Gastroesophageal sphincter (tissue), 4 donors: ENCODE data around the gene CD83. TPM values are rescaled to one million over a fixed set of nuclear protein-coding genes. Genes with fewer than 3 reads are reported as not detected.

Experiments used
- ATAC-seq: fragments of 150-250 bp; one replicate; pipeline ENCODE4 v1.9.1; 2016; ENCODE audit warnings: mild to moderate bottlenecking, moderate library complexity
- H3K27ac ChIP-seq, 4 donors: fragments of 200-600 bp; sonication (generic) in 3 of 4; 1 replicate in 3 of 4; 2 replicates in 1 of 4; pipeline ENCODE4 v1.5.1; 2016 to 2019
- H3K27me3 ChIP-seq: fragments of 200-600 bp; sonication (generic); one replicate; pipeline ENCODE4 v1.5.1; 2019
- H3K36me3 ChIP-seq, 2 donors: fragments of 200-600 bp; sonication (generic); one replicate each; pipeline ENCODE4 v1.5.1; 2019; ENCODE audit warnings: control low read depth in 1 of 2
- H3K4me1 ChIP-seq, 3 donors: fragments of 200-600 bp; sonication (generic); 1 replicate in 2 of 3; 2 replicates in 1 of 3; pipeline ENCODE4 v1.5.1; 2016 to 2019; ENCODE audit warnings: control low read depth in 2 of 3
- H3K4me3 ChIP-seq, 2 donors: fragments of 200-600 bp; sonication (generic); one replicate each; pipeline ENCODE4 v1.5.1; 2019; ENCODE audit warnings: mild to moderate bottlenecking in 1 of 2, moderate library complexity in 1 of 2
- H3K9me3 ChIP-seq, 3 donors: fragments of 200-600 bp; sonication (generic); one replicate each; pipeline ENCODE4 v1.5.1; 2017 to 2019; ENCODE audit warnings: control low read depth in 2 of 3
- EP300 ChIP-seq: sonication (generic); formaldehyde crosslinking; IDR thresholded peaks from one replicate; pipeline ENCODE4 v1.6.1; 2017; ENCODE audit warnings: antibody characterized with exemption, mild to moderate bottlenecking
- POLR2A ChIP-seq, 2 donors: fragments of 450-650 bp; IDR thresholded peaks; one replicate each; pipeline ENCODE4 v1.6.1; 2017; ENCODE audit warnings: antibody characterized with exemption in 2 of 2, mild to moderate bottlenecking in 2 of 2, moderate library complexity in 1 of 2
- POLR2AphosphoS5 ChIP-seq: sonication (generic); formaldehyde crosslinking; IDR thresholded peaks from one replicate; pipeline ENCODE4 v1.6.1; 2017; ENCODE audit warnings: antibody characterized with exemption
- WGBS, 2 donors: methylation state at CpG; one replicate each; pipeline ENCODE4 v1.1.5; 2018; ENCODE audit warnings: low coverage in 1 of 2; 5-methylcytosine and 5-hydroxymethylcytosine counted together
- total RNA-seq, 4 donors: library from RNA; depleted of rRNA; stranded (reverse); fragments of >200 nt; gene quantifications; one replicate each; pipeline ENCODE4 v1.1.0, GENCODE V29; 2016
- TF ChIP-seq, protein P1 (sequence below), 4 experiments: fragments of 200-600 bp in 2 of 4; fragments of 450-650 bp in 2 of 4; sonication (generic) in 1 of 4; IDR thresholded peaks; one replicate each; pipeline ENCODE4 v1.5.1; 2017 to 2019; ENCODE audit warnings: antibody characterized with exemption in 4 of 4, mild to moderate bottlenecking in 2 of 4, moderate library complexity in 2 of 4

CD83 gene
- total RNA-seq, 4 donors from 2014 or later, result 0.31 to 4.3 (median 2.1) TPM

DNA sequence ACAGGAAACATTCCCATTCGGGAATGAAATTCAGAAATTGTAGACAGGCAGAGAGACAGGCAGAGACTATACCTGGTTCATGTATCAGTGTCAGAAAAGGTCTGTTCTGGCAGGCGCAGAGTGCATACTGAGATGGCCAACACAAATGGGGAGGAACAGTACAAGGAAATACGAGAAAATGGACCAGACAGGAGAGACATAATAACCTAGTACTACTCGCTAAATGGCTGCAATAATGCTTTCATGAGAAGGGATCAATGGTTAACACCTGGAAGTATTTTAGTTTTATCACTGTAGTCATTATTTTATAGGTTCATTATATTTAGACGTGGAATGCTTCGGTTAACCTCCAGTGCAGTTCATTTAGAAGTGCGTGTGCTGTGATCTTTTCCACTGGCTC lies 58.9 kb downstream of the CD83 start:
- ATAC-seq, result no peak
- WGBS, 2 donors, result 66 to 99% methylated on average over 7 of the region's 7 CpGs
- Histone ChIP-seq H3K9me3 (no peaks in the 10 kb centered on the region), H3K27ac (no peak overlapping the region), H3K4me3 (no peak overlapping the region), H3K27me3 (no peaks in the 10 kb centered on the region), H3K4me1 (no peaks in the 10 kb centered on the region), H3K36me3 (no peaks in the 10 kb centered on the region)
- TF ChIP-seq POLR2A (IDR thresholded peaks at IDR 0.05) (no peak), POLR2AphosphoS5 (no peak), EP300 (no peak)
- TF ChIP-seq, protein P1, sequence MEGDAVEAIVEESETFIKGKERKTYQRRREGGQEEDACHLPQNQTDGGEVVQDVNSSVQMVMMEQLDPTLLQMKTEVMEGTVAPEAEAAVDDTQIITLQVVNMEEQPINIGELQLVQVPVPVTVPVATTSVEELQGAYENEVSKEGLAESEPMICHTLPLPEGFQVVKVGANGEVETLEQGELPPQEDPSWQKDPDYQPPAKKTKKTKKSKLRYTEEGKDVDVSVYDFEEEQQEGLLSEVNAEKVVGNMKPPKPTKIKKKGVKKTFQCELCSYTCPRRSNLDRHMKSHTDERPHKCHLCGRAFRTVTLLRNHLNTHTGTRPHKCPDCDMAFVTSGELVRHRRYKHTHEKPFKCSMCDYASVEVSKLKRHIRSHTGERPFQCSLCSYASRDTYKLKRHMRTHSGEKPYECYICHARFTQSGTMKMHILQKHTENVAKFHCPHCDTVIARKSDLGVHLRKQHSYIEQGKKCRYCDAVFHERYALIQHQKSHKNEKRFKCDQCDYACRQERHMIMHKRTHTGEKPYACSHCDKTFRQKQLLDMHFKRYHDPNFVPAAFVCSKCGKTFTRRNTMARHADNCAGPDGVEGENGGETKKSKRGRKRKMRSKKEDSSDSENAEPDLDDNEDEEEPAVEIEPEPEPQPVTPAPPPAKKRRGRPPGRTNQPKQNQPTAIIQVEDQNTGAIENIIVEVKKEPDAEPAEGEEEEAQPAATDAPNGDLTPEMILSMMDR (IDR thresholded peaks at IDR 0.05), result no peak

DNA sequence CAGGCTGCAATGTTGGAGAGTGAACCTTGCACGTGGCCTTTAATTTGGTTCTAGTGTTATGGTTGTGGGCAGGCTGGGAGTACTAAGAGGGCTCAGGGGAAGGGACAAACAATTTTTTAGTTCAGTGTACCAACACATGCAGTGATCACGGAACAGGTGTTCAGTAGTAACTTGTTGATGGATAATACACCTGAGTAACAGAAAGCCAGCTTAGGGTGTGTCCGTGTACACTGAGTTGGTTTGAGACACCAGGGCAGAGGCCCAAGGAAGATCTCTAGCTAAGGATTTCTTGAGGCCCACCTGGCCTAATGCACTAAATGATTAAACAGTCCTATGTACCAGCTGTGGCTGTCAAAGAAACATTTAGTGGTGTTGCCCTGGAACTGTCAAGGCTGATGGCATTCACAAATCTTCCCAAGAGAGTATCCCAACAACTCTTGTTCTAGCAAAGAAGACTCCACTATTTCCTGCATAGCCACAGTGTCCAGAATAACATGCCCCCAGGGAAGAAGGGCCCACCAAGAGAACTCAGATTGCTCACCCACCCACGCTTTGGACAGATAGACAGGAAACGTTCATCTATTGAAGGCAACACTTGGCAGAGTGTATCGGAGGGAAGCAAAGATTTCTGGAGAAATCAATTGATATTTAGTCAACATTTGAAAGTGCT lies 60.0 kb downstream of the CD83 start:
- H3K27ac ChIP-seq, result no peak overlapping the region
- no peaks in the 10 kb centered on the region for H3K36me3 ChIP-seq
- no peak for ATAC-seq
- H3K27me3 ChIP-seq, result no peaks in the 10 kb centered on the region
- no peak overlapping the region for H3K4me3 ChIP-seq
- no peaks in the 10 kb centered on the region for H3K4me1 ChIP-seq
- no peaks in the 10 kb centered on the region for H3K9me3 ChIP-seq
- TF ChIP-seq POLR2AphosphoS5 (no peak), POLR2A (IDR thresholded peaks at IDR 0.05) (no peak), EP300 (no peak)
- TF ChIP-seq, protein P1 (IDR thresholded peaks at IDR 0.05), result no peak
- WGBS, 2 donors, result 70 to 72% methylated on average over 3 to 6 of the region's 6 CpGs

DNA sequence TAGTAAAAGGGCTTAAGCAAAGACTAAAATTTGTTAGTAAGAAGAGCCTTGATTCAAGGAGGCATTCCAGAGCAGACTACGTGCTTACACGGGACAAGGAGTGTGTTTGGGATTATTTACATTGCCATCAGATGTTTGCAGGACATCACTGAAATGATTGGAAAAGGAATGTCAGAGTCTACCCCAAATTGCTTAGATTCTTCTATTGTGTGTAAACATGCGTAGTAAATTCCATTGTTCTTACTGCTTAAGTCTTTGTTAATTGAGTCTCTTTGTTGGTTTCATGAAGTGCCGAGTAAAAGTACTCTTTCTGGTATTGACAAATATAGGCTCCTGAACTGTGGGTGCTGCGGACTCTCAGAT lies 60.5 kb downstream of the CD83 start:
- Histone ChIP-seq H3K27ac (no peak overlapping the region), H3K4me3 (no peak overlapping the region), H3K27me3 (no peaks in the 10 kb centered on the region), H3K9me3 (no peaks in the 10 kb centered on the region), H3K36me3 (no peaks in the 10 kb centered on the region), H3K4me1 (no peaks in the 10 kb centered on the region)
- no peak for TF ChIP-seq EP300
- TF ChIP-seq, protein P1 (IDR thresholded peaks at IDR 0.05), result no peak
- no peak for TF ChIP-seq POLR2A (IDR thresholded peaks at IDR 0.05)
- TF ChIP-seq POLR2AphosphoS5, result no peak
- 77 to 86% methylated on average over 3 to 5 of the region's 5 CpGs for WGBS, 2 donors
- ATAC-seq, result no peak

DNA sequence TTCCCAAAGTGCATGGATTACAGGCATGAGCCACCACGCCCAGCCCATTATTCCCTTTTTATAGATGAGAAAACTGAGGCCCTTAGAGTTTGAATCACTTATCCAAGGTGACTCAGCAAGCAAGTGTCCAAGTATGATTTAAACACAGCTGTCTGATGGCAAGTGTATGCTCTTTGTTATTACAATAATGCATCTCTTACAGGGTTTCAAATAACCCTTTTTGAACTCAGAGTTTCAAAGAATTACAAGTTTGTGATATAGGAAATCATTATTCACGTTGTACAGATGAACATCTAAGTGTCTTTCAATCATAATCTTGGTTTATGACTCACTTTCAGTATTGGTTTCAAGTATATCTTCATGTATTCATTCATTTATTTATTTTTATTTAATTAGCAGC lies 63.0 kb downstream of the CD83 start:
- WGBS, 2 donors, result 88 to 95% methylated on average over 2 of the region's 2 CpGs
- H3K4me3 ChIP-seq, result no peak overlapping the region
- no peak for ATAC-seq

DNA sequence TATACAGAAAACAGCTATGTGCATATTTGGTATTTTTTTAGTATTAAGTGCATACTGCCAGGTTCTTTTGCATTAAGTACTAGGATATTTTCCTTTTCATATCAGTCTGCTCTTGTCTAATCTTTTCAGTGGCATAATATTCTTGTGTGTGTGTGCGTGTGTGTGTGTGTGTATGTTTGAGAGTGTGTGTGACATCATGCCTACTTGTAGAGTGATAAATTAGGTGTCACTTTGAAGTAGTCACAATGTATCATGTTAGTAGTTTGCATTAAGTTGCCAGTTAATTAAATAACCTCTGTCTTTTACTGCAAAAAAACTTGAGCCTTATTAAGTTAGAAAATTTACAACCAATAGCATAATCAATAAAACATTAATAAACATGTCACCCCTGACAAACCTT lies 65.3 kb downstream of the CD83 start:
- ATAC-seq, result no peak
- TF ChIP-seq POLR2AphosphoS5 (no peak), EP300 (no peak), POLR2A (IDR thresholded peaks at IDR 0.05) (no peak)
- TF ChIP-seq, protein P1 (IDR thresholded peaks at IDR 0.05), result no peak
- 57 to 87% methylated on average over 1 of the region's 1 CpG for WGBS, 2 donors
- H3K36me3 ChIP-seq, result no peaks in the 10 kb centered on the region
- peaks cover 0 to 3% (median 0%) of the 10 kb centered on the region in 3 donors for H3K9me3 ChIP-seq
- no peaks in the 10 kb centered on the region for H3K4me1 ChIP-seq
- H3K4me3 ChIP-seq, result no peak overlapping the region
- no peak overlapping the region for H3K27ac ChIP-seq
- H3K27me3 ChIP-seq, result no peaks in the 10 kb centered on the region

More for the DNA sequence above, 63.0 kb downstream of the CD83 start:
- Histone ChIP-seq H3K4me1 (no peaks in the 10 kb centered on the region), H3K9me3 (peaks cover 0 to 3% (median 0%) of the 10 kb centered on the region in 3 donors), H3K27ac (no peak overlapping the region), H3K36me3 (no peaks in the 10 kb centered on the region), H3K27me3 (no peaks in the 10 kb centered on the region)
- TF ChIP-seq, protein P1 (IDR thresholded peaks at IDR 0.05), result no peak
- no peak for TF ChIP-seq POLR2A (IDR thresholded peaks at IDR 0.05)
- no peak for TF ChIP-seq POLR2AphosphoS5
- no peak for TF ChIP-seq EP300
